ENCODE results near the gene RNF150.

- TF ChIP-seq CTCF (IDR thresholded peaks at IDR 0.05): no peak
- TF ChIP-seq POLR2AphosphoS5 (IDR thresholded peaks at IDR 0.05; ENCODE audit: low read depth, low read length): no peak
- TF ChIP-seq SIN3A (IDR thresholded peaks at IDR 0.05; ENCODE audit: borderline replicate concordance, insufficient read depth, low read depth, low read length): no peak
- TF ChIP-seq REST (IDR thresholded peaks at IDR 0.05; ENCODE audit: insufficient read depth in 1 of 2, low read depth in 2 of 2, low read length in 1 of 2): no peak
- TF ChIP-seq TCF7L2 (IDR thresholded peaks at IDR 0.05; ENCODE audit: low read depth, low read length): no peak
Measured at GRCh38 chr4:141179474-141180373, 46.5 kb upstream of the RNF150 start.
